GM23338 (cell line): Measurements from ENCODE around the gene ODAD3. TPM values are rescaled to one million over a fixed set of nuclear protein-coding genes. Genes with fewer than 3 reads are reported as not detected.
A peak's percentile ranks its signal among the peaks of the same experiment; 100 is the strongest.

Experiments
- CREB1 ChIP-seq: fragments of 250-450 bp; sonication (Bioruptor Pico); IDR thresholded peaks from 2 replicates; pipeline ENCODE4 v1.5.0; 2020; ENCODE audit warnings: low read depth, mild to moderate bottlenecking, moderate library complexity
- CTCF ChIP-seq, 2 experiments: fragments of 200-600 bp in 1 of 2; sonication (generic) in 1 of 2; conservative IDR thresholded peaks; 2 replicates each; pipeline versions ENCODE4 v1.5.1 to v1.6.1; 2016 to 2017; ENCODE audit warnings: antibody characterized with exemption in 2 of 2, low read depth in 2 of 2, mild to moderate bottlenecking in 2 of 2, moderate library complexity in 1 of 2
- ETS1 ChIP-seq: IDR thresholded peaks from 2 replicates; pipeline ENCODE4 v1.6.1; 2016; ENCODE audit warnings: antibody characterized with exemption
- JUNB ChIP-seq: IDR thresholded peaks from one replicate; pipeline ENCODE4 v1.6.1; 2016; ENCODE audit warnings: antibody characterized with exemption; ENCODE audit not compliant: unreplicated experiment
- POLR2AphosphoS5 ChIP-seq: IDR thresholded peaks from 2 replicates; pipeline ENCODE4 v1.6.1; 2016; ENCODE audit warnings: antibody characterized with exemption, low read depth
- ZNF114 ChIP-seq: fragments of 250-450 bp; sonication (Bioruptor Pico); IDR thresholded peaks from 2 replicates; pipeline ENCODE4 v1.5.0; 2020; ENCODE audit warnings: mild to moderate bottlenecking, moderate library complexity
- ZNF462 ChIP-seq: fragments of 250-450 bp; sonication (Bioruptor Pico); IDR thresholded peaks from 2 replicates; pipeline ENCODE4 v1.5.0; 2020; ENCODE audit warnings: mild to moderate bottlenecking, moderate library complexity
- polyA plus RNA-seq: library from polyadenylated mRNA; unstranded; fragments of >200 nt; fragmentation: Nextera tagmentation; extraction: Ambion mirVana; gene quantifications from 2 replicates; pipeline ENCODE4 v1.2.1, GENCODE V29; 2016
- total RNA-seq: library from RNA; depleted of rRNA; stranded (reverse); fragments of >200 nt; shearing (Covaris generic); gene quantifications from 2 replicates; pipeline ENCODE4 v1.2.3, GENCODE V29; 2014

The ODAD3 gene
- total and polyA plus RNA-seq, 2 experiments from 2014 or later = 1.5 to 6.1 TPM

- TF ChIP-seq ZNF462 (CRISPR knock-in tag) (no peak), ZNF114 (CRISPR knock-in tag) (no peak), CTCF (conservative IDR thresholded peaks at IDR 0.05; ENCODE audit: low read depth in 2 of 2) (peak; percentile 60 to 74), POLR2AphosphoS5 (peak; percentile 84), ETS1 (peak; percentile 12; the same call in 1 of the 2 replicates), JUNB (no peak), CREB1 (CRISPR knock-in tag) (peak; percentile 89)
Observed at GRCh38 chr19:11380653-11381537, 54.0 kb downstream of the ODAD3 start (continued).
